Femur (tissue), 1 donor: ENCODE measurements around the gene SH3RF3.
A peak's percentile ranks its signal among the peaks of the same experiment; 100 is the strongest.

Experiments used
- DNase-seq: peaks from one replicate; pipeline ENCODE4 v3.0.0-alpha.2; 2017

The SH3RF3 gene

DNA sequence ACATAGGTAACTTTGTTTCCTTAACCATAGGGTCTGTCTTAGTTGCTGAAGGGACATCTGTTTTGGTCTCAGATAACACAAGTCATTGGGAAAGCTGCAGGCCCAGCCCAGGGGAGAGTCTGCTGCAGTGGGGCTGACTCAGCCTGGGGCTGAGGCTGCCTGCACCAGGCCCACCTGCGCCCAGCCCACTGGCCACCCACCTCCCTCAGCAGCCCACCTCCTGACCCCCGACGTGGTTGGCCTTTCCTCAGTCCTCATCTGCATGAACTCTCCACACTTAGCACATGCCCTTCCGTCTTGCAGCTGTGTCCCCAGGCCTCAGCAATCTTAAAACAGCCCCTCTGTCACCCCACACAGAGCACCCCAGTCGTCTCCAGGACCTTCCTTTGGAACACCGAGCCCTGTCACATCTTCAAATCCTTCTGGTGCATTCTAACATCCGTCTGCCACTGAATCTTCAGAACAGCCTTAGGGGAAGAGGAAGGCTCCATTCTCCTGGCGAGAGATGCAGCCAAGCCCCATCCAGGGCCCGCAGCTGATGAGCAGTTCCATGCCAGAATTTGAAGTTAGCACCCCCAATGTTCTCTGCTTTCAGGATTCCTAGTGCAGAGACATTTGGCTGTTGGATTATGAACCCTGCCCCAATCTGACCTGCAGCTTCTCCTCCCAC, 253.4 kb downstream of the SH3RF3 start:
- DNase-seq = peak; percentile 30

DNA sequence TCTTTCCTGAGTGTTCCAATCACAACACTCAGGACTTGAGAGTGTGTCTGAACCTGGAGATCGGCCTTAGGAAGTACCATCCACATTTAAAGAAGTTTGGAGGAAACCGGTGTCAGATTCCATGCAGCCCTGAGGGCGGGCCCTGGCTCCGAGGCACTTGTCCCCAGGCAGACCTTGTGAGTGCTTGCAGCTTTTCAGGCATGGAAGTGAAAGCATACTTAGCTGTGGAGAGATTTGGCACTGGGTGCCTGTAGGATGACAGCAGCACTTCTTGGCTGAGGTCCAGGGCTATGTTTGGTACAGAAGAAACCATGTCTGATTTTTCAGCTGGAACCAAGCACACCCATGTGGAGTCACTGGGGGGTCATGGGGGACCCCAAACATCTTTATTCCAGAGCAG, 253.9 kb downstream of the SH3RF3 start:
- DNase-seq = peak; percentile 75

DNA sequence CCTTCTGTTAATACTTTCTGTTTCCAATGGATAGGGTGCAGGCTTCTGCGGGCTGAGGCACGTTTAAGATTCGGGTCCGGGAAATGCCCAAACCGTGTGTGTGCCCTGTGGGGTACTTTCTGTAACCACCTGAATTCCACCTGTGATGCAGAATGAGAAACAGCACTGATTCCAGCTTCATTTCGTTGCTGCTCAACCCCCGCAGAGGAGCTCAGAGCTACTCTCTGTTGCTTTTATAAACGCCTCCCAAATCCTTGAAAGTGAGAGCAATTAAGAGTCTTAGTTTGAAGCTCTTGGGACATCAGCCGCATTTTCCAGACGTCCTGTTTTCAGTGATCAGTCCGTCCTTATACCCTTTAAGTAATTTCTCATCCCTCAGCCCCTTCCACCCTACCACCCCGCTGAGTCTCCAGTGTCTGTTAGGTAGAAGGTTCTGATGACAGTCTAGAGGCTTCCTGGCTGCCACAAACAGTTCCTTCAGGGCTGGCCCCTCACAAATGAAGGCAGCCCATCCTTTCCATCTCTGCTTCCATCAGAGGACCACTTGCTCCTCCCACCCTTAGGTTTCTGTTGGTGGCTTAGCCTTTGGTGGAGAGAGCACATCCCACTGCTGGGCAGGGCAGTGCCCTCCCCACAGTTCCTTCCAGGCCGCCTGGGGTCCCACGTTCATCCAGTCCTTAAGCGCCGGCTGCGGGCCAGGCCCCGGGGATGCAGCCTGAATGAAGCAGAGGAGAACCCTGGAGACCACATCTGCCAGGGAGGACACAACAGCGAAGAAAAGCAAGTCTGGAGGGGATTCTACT, 254.7 kb downstream of the SH3RF3 start:
- DNase-seq = no peak

DNA sequence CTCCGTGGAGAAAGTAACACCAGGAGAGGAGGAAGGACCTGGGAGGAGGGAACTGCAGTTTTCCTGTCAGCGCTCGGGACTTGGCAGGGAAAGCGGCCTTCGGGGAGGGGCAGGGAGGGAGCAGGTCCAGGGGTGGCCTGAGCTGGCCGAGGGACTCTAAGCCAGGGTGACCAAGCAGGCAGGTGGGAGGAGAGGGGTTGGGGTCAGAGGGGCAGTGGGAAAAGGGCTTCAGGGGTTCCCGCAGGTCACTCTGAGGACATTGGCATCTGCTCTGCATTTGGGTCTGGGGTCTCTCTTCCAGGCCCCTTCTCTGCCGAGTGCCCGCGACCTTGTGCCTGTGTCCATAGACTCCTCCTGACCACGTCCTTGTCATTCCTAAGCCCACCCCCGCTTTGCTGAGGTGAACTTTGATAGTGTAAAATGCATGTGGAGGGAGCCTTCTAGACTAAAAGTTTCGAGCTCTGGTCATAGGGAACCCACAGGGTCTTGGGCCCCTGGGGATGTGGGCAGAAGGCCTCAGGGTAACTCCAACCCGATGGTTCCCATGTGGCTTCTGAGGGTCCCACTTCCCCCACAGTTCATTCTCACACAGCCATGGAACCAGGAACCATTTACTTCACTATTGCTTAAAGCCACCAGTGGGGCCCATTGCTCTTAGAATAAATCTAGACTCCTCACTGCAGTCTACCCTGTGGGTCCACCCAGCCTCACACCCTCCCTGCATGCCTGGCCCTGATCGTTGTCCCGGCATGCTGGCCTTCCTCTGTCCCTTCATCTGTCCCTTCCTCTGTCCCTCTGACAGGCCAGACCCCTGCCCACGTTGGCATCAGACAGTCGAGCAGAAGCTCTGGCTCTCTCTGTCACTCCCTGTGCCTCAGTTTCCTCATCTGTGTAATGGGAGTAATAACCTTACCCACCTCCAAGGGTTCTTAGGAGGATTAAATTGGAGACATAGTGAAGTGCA, 255.6 kb downstream of the SH3RF3 start:
- DNase-seq = peak; percentile 16

DNA sequence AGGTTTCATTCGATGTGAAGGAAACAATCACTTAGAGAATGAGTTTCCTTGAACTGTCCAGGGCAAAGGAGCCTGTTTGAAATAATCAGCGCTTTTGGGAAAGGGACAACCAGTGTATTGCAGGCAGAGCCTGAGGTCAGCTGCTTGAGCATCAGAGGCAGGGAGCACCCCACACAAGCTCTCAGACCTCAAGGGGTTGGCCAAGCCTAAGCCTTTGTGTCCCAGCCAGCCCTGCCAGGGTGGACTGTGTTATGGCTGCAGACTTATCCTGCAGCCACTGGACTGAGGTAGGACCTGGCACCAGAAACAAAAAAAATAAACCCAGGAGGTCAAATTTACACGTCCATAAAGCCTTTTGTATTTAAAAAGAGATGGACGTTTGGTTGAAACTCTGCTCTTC, 256.5 kb downstream of the SH3RF3 start:
- DNase-seq = peak; percentile 33

DNA sequence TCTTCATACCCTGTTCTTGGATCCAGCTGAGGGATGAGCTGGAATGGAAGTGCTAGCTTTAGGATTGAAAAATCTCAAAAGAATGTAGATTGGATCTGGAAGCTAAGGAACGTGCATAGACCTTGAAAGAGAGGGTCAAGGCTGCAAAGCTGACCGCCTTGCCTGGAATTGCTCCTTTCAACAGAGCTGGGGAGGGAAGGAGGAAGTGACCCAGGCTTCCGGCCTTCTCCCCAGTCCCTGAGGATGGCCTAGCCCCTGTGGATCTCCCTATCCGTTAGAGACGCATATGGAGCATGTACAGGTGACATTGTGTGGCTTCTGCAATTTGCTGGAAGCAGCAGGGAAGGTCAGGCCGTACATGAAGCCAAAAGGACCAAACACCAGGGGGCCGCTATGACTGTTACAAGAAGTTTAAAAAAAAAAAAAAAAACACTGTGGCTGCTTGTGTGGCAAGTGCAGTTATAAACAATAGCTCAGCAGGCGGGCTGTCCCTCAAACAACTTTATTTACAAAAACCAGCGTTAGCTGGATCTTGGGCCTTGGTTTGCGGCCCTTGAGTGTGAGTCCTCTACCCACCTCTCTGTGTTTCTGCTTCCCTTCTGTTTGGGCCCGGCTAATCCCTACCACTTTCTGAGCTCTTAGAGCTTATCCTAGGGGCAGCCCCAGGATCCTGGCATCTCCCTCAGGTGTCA, 257.1 kb downstream of the SH3RF3 start:
- no peak for DNase-seq

DNA sequence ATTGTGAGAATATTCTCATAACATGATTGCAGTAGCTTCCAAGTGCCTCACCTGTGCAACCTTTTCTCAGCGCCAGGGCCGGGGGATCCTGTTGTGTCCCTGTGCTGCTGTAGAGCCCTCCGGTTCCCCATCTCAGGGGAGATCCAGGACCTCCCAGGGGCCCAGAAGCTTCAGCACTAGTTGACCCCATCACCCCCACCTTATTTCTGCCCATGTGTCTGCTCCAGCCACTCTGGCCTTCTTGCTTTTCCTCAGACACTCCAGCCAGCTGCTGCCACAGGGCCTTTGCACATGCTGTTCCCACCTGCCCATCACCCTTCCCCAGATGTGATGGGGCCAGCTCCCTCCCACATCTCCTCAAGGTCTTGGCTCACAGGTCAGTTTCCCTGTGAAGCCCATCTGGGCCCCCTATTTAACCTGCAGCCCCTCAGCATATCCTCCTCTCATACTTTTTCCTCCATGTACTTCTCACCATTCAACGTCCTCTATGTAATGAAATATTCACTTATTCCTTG, 258.3 kb downstream of the SH3RF3 start:
- no peak for DNase-seq

DNA sequence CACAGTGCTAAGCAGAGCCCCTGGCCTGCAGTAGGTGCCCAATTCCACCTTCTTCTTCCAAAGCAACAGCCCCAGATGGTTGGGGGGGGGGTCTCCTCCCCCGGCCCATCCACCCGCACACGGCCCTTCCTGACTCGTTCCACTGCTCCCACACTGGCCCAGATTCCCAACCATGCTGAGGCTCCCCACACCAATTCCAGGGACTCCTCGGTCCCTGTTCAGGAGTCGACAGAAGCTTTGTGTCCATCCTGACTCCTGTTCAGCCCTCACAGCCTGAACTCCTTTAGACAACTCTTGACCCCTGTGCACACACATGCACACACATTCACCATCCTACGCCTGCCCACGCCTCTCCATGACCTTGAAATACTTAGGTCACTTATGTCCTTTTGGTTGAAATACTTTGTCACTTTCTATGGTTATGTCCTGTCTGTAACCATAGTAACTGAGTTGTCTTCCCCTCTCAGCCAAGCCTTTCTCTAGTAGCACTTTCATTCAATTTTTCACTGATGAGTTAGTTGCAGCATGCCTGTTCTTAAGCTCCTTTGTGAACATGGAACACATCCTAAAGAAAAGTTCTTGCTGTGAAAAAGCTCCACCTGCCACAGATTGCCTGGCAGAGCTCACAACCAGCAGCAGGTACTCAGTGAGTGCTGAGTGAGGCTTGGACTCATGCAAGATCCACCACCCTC, 258.9 kb downstream of the SH3RF3 start:
- no peak for DNase-seq

DNA sequence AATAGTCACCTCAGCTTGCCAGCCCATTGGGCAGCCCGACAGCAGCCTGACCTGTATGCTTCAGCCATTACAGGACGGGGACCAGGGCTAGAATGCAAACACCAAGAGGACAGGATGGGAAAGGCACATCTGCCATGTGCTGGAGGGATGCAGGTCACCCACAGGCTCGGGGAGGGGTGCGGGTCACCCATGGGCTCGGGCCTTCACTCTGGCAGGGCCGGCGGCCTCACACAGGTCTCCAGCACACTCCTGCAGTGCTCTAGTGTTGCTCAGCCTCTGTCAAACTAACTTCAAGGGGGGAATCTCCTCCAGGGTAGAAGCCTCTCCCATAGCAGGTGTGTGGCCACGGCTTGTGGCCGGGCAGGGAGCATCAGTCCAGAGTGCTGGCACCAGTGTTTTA, 262.2 kb downstream of the SH3RF3 start:
- DNase-seq = no peak

DNA sequence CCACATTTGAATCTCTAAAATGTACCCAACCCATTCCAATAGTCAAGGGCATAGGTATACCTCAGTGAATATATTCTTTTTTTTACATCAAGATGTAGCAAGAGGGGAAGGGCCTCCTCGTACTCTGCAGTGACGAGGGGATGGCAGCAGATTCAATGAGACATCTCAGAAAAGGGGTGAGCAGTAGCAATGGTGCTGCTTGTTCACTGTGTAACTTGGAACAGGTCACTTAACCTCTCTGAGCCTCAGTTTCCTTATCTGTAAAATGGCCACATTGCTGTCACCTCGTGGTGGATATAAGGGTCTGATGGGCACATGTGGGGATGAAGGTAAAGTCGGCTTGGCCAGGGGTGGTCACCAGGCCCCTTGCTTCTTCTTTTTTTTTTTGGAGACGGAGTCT, 263.1 kb downstream of the SH3RF3 start:
- DNase-seq = no peak

DNA sequence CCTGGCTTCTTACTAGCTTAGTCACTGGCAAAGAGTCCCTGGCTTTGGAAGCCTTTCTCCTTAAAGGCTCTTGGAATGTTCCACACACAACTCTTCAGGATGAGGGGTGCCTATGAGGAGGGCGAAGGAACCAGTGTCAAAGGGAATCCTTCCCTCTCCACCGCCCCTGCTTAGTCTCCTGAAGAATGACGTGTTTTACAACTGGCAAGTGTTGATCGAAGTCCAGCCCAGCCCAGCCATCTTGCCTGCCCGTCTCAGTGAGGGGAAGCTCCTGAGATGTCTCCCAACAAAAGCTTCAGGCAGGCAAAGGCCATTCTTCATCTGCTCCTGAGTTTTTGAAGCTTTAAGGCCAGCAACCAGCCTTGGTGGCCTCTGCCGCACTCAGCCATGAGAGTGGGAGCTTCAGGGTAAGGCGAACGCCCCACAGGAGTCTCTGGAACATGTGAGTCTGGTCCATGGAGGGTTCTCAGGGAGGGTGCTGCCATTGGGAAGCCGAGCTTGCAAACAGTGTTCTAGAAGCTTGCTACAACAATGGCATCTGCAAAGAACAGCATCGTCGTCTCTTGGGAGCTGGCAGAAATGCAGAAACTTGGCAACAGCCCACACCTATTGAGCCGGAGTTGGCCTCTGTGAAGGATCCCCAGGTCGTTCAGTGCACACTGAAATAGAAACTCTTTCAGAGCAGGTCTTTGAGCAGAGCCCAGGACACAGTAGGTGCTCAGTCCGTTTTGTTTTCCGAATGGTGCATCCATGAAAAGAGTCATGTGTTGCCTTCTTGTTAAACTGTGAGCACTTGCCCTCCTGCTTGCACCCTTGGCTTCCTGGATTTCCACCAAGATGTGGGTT, 264.0 kb downstream of the SH3RF3 start:
- no peak for DNase-seq

DNA sequence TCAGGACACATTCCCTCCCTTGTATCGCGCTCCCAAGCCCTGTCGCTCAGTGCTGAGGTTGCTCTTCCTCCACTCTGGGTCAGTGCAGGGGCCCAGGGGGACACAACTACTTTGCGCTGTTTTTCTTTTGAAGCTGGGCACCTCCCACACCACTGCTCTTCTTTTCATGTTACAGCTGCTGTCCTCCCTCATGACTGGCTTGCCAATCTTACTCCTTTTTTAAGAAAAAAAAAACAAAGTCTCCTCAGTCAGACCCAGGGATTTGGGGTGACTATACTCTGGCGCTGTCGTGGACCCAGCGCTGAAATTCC, 264.6 kb downstream of the SH3RF3 start:
- no peak for DNase-seq

DNA sequence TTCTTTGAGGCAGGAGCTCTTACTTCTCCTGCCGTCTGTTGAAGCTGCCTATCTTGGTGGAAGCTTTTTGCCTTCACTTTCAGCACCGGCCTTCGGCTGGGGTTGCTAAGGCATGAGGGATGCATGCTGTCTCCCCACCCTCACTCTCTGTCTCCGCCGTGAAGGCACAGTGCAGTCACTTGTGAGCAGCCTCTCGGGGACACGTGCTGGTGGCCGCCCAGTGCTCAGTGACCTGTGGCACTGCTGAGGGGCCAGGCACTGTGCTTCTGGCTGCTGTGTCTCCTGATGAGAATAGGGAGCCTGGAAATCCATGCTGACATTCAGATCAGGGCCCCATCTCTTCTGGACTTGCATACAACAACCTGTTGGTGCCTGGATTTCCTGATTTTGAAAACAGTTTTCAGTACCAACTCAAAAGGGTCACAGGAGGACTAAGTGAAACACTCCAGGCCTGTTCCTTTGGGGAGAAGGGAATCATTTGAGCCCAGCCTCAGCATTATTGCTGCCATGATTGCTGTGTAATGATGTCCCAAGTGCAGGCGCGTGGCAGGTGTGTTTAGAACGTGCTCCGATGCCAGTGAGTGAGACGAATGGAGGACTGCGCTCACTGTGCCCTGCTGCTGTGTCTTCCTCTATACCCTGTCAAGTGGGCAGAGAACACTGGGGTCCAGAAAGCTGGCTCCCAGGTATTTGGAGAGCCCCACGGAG, 266.6 kb downstream of the SH3RF3 start:
- DNase-seq = no peak

DNA sequence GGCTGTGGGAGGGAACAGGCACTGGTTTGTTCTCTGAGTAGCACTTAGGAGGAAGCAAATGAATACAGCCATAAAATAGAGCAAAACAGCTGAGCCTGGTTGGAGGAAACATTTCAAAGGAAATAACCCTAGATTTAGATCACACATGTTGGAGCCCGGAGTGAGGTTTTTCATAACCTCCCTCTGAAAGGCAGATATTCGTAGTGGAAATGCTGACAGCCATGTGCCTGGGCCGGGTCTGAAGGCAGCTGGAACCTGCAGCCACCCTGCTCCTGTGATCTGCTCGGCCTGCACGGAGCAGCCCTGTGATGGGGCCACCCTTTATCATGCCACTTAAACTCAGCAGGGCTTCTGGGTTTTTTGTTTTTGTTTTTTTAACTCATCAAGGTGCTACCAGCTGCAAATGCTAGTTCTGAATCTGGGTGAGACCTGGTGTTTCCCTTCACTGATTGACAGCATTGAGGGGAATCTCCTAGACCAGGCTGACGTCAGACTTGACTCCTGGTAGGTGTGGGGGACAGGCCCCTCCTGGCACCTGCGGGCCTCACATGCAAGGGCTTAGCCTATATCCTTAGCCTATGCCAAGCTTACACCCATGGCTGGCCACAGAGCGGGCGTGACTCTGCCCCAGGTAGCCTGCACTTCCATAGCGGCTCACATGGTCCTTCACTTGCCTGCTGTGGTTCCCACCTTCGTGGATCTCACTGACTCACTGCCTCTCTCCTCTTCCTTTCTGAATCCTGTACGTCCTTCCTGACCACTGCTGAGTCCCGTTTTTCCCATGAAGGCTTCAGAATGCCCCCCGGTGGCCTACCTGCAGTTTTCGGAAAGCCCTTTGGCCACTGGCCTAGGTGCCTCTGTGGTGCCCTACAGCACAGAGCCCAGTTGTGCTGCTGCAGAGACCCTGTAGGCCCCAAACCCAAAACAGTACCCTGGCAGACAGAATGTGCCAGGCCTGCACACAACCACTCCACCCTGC, 267.5 kb downstream of the SH3RF3 start:
- DNase-seq = no peak

DNA sequence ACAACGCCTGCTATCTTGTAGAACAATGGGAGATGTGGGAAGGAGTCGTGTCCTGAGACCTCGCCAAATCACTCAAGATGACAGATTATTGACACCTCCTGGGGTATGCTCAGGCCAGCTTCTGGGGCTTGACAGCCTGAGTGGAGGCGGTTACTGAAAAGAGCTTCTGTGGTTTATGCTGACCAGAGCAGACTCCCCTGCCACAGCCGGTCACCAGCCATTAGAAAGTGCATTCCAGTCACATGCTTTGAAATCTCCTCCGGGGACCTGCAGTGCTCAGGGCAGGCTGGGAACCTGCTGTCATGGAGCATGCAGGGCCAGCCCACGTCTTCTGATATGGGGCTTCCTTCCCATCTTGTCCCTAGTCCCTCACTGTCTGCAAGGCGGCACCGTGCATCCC, 268.9 kb downstream of the SH3RF3 start:
- DNase-seq = no peak

DNA sequence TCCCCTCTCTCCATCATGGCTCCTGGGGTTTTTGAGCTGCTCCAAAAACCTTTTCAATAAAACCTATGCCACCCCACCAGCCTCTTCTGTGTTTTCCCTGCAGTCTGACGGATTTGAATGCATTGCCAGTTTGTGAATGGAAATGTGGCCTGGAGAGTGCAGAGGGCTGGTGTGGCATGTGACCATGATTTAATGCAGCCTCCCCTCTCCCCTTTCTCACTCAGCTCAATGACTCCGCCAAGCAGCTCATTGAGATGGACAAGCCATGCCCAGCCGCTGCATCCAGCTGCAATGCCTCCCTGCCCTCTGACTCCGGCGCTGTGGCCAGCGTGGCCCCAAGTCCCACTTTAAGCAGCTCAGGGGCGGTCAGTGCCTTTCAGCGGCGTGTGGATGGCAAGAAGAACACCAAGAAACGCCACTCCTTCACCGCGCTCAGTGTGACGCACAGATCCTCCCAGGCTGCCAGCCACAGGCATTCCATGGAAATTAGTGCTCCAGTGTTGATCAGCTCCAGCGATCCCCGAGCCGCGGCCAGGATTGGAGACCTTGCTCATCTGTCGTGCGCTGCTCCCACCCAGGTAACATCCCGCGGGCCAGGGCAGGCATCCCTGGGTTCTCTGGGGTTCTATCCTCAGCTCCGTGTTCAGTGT, 269.5 kb downstream of the SH3RF3 start:
- DNase-seq = no peak

DNA sequence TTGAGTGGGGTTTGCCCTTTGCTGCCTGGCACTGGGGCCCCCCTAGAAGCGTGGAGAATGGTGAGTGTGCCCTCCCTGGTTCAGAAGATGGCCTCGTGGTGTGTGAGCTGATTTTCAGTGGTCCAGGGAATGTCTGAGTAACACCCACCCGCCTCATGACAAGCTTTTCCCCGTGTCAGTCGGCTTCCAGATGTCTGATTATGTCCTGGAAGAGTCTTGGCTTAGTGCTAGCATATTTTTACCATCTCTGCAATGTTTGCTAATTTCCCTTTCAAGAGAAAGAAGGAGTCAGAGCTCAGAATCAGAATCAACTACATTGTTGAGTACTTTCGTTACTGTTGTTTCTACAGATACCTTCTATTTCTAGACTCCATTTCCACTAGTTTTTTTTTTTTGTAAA, 270.1 kb downstream of the SH3RF3 start:
- DNase-seq = no peak

DNA sequence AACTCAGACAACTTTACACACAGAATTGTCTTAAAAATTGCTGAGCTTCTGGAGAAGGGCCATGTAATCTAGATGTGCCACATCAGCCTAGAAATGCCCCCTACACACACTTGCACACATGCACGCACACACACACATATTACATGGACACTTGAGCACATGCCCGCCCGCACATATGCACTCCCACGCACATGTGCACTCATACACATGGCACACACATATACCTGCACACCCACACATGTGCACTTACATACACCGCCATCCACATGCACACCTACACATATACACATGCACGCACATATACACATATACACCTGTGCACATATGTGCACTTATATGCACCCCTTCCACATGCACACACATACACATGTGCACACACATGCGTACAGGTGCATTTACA, 271.1 kb downstream of the SH3RF3 start:
- DNase-seq = no peak

DNA sequence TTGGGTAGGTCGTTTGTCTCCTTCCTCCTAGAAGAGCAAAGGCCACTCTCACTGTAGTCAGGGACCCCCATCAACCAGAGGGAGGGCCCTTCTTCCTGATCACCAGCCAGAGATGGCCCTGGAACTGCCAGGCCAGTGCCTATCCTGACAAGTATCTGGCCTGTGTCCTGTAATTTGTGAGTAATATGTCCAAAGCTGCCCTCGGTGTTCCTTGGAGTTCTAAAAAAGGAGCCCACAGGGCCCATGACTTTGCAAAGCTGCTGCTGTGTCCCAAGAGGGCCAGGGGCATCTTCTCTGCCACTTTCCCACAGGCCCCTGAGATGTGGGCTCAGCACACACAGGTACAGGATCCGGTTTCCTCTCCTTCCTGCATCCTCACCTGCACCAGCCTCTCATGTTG, 272.4 kb downstream of the SH3RF3 start:
- DNase-seq = no peak
